Esophagus squamous epithelium (tissue), 4 donors: ENCODE results near the gene MTR.

Experiments used
- POLR2A ChIP-seq, 4 donors: fragments of 450-650 bp; IDR thresholded peaks; one replicate each; pipeline ENCODE4 v1.6.1; 2017; ENCODE audit warnings: antibody characterized with exemption in 4 of 4, mild to moderate bottlenecking in 4 of 4, moderate library complexity in 3 of 4
- TF ChIP-seq, protein P1 (sequence below), 6 experiments: fragments of 450-650 bp in 4 of 6; fragments of 200-600 bp in 2 of 6; sonication (generic) in 2 of 6; IDR thresholded peaks; one replicate each; pipeline ENCODE4 v1.5.1; 2016 to 2019; ENCODE audit warnings: antibody characterized with exemption in 6 of 6, mild to moderate bottlenecking in 4 of 6, moderate library complexity in 4 of 6

DNA sequence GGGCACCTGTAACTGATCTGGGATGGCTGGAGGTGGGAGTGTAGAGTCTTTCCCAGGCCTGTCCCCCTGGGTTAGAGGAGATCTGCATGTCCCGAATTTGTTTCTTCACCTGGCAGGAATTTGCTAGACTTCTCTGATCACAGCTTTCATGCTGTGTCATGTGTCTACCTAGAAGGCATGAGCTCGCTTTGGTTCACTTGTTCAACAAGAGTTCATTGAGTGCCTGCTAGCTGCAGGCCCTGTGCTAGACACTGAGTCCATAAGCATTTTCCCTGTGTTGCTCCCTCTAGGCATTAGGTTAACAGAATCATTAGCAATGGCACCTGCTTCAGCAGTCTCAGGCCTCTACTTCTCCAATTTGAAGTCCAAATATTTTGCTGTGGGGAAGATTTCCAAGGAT, 101.6 kb downstream of the MTR start:
- no peak for TF ChIP-seq POLR2A (IDR thresholded peaks at IDR 0.05)
- TF ChIP-seq, protein P1, sequence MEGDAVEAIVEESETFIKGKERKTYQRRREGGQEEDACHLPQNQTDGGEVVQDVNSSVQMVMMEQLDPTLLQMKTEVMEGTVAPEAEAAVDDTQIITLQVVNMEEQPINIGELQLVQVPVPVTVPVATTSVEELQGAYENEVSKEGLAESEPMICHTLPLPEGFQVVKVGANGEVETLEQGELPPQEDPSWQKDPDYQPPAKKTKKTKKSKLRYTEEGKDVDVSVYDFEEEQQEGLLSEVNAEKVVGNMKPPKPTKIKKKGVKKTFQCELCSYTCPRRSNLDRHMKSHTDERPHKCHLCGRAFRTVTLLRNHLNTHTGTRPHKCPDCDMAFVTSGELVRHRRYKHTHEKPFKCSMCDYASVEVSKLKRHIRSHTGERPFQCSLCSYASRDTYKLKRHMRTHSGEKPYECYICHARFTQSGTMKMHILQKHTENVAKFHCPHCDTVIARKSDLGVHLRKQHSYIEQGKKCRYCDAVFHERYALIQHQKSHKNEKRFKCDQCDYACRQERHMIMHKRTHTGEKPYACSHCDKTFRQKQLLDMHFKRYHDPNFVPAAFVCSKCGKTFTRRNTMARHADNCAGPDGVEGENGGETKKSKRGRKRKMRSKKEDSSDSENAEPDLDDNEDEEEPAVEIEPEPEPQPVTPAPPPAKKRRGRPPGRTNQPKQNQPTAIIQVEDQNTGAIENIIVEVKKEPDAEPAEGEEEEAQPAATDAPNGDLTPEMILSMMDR (IDR thresholded peaks at IDR 0.05) = no peak
